HuH-7.5 (cell line): ENCODE results near the gene ROBO2.

Source experiments
- DNase-seq: peaks from one replicate; pipeline ENCODE4 v3.0.0; 2011; ENCODE audit warnings: low spot score

The ROBO2 gene

DNA sequence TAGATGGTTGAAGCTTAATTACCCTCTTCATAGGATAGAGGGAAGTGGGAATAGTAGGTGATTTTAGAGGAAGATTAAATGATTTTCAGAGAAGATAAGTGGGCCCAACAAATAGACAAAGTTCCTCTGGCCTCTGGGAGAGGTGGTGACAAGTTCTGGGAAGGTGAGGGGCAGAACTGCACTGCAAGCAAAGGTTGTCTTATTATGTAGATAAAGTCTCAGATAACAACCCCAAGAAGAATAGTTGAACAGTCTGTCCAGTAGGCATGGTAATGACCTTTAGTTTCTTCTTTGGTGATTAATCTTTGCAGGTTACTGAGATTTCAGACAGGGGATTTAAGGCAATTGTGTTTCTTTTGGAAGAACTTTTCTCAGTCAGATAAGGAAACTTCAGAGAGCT is 439.1 kb downstream of the ROBO2 start:
- no peak for DNase-seq

DNA sequence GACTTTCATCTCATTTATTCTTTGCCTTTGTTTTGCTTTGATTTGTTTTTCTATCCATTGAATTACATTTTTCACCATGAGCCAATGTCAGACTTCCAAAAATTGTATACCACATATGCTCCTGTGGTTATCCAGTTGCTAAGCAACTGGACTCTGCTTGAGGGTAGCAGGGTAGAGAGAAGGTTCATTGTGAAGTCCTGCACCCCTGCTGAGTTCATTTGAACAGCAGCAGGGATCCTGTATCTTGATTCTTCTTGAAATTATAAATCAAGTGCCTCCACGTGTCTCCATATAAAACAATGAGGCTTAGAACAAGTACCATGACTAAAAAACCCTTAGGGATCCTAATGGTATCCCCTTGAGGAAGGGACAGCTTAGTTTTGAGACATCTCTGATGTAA is 449.3 kb downstream of the ROBO2 start:
- DNase-seq = no peak

GRCh38 chr3:77491961-77492360 is 452.1 kb downstream of the ROBO2 start:
- DNase-seq = no peak

DNA sequence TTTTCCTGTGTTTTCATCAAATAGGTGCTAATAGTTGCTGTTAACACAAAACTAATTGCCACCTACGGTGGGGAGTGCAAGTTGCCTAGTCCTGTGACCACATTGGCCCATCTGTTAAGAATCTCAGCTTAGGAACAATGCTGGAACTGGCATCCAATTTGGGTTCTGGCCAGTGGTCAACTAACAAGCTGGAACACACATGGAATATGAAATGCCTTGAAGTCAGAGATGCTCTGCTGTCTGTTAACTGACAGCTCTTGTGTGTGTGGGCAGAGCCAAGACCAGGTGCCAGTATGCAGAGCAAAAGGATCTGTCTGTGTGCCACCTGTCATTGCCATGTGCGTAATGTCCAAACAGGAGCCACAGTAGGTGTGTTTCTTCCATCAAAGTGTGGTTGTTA is 460.8 kb downstream of the ROBO2 start:
- no peak for DNase-seq

DNA sequence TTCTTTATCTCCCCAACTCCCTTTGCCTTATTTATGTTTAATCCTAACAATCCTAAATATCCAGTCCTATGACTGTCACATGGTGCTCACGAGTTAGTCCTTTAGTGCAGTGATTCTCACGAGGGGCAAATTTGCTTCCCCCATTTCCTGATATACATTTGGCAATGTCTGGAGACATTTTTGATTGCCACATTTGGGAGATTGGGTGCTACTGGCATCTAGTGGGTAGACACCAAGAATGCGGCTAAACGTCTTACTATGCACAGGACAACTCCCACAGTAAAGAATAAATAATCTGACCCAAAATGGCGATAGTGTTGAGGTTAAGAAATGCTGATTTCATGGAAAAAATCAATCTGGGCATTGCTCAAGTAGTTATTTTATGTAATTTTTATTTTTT is 466.5 kb downstream of the ROBO2 start:
- no peak for DNase-seq

- DNase-seq = no peak
Measured at GRCh38 chr3:77513542-77513941, 473.6 kb downstream of the ROBO2 start.

GRCh38 chr3:77514766-77515165 is 474.9 kb downstream of the ROBO2 start:
- no peak for DNase-seq

GRCh38 chr3:77524463-77524862 is 484.6 kb downstream of the ROBO2 start:
- no peak for DNase-seq

DNA sequence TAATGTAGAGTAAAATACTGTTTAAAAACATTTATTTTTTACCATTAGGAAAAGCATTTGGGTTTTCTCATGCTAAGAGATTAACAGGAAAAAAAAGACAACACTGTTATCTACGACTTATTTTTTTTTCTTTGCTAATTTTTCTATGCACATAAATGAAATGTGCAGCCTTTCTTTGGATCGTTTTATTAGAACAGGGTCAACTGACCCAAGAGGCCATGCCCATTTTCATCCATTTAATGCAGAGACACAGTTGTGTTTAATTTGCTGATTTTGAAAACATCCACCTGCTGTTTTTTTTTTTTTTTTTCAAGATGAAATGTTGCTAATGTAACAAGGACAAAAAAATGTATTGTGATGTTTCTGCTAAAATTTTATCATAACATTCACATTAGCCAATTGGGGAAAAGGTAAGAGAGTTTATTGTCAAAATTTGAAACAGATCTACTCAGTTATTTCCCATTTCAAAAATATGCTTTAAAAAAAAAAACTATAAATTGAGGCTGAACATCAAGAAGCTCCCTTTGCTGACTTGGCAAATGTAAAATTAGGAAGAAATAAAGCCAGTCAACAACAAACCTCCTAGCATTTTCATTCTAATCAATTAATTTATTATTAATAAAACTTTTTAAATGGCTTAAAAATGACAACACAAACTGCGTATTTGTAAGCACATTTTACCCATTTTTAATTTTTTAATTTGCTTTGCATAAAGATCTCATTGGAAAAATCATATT is 485.2 kb downstream of the ROBO2 start:
- no peak for DNase-seq

DNA sequence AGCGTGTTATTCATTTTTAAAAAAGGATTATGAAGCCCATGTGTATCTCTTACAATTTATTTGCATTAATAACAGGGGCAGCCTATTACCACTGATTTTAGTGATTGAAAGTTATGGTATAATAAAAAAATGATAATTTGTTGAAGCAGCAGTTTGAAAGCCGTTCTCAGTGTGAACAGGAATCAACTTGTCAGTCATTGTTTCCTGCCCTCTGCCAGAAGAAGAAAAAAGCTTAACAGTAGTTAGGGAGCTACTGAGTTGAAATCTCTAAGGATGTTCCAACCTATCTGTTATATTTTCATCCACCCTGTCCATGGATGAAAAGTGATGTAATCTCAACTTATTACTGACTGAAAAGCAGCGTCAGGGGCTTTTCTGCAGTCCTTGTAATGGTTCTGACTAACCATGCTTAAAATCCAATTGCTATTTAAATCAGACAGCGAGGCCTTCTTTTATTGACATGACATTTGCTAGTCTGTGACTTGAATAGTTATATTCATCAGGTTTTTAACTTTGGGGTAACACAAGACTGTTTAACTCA is 486.7 kb downstream of the ROBO2 start:
- DNase-seq = no peak

- no peak for DNase-seq
Measured at GRCh38 chr3:77529522-77529921, 489.6 kb downstream of the ROBO2 start.

- DNase-seq = no peak
Measured at GRCh38 chr3:77530870-77531269, 491.0 kb downstream of the ROBO2 start.

DNA sequence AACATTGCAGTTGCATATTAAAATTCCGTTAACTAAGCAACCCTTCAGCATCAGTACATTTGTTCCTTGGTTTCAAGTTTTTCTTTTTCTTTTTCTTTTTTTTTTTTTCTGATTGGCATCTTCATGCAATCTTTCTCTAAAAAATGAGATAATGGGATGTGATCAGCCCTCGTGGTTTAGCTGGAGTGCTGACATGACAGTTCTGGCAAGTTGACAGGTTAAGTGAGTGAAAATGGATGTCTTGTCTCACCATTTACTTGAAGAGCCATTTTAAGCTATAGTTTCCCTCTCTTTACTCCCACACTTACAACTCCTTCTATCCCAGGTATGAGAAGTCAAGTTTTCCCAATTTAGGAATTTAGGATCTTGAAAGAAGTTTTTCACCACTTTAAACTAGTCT is 495.2 kb downstream of the ROBO2 start:
- no peak for DNase-seq

GRCh38 chr3:77536038-77536775 is 496.3 kb downstream of the ROBO2 start:
- DNase-seq = no peak

- no peak for DNase-seq
Measured at GRCh38 chr3:77539014-77539413, 499.1 kb downstream of the ROBO2 start.

GRCh38 chr3:77539677-77540076 is 499.8 kb downstream of the ROBO2 start:
- no peak for DNase-seq

DNA sequence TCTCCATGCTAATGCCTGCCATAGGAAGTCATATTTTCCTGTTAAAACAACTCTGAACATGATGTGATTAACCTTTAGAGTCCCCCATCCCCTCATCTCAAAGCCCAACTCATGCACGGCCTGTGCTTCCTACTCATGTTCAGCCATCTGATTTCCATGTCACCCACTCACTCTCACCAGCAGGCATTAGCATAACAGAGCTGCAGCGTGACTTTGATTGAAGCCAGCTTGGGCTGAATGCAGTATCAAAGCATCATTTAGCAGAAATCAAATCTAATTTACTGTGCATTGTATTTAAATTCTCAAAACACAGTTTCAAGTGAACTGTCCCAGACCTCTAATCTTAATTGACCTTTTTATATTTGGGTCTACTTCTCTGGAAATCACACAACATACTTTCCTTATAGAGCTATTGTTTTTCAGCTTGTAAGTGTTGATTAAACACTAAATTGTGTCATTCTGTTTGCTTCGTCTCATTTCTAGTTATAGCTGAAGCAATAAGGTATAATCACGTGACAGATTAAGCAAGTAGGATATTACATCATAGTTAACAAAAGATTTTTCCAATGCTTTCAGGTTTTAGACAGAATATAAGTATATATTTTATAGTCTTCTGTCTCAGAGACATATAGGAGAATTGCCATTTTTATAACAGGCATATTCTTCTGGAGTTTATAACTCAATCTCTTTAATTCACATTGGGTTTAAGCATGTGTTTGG is 501.5 kb downstream of the ROBO2 start:
- no peak for DNase-seq

DNA sequence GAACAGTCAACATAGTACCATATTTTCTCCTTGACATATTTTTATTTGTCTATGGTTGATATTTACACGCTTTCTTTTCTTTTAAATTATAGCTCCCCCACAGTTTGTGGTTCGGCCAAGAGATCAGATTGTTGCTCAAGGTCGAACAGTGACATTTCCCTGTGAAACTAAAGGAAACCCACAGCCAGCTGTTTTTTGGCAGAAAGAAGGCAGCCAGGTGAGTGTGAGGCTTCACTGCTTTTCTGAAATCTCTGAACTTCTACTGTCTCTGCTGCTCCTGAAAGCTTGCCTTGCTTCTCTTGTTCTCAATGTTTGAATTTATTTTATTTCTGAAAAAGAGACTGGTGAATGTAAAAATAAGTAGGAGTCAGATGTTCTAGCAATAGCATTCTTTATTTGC is 506.3 kb downstream of the ROBO2 start:
- DNase-seq = no peak

GRCh38 chr3:77549034-77549433 is 509.1 kb downstream of the ROBO2 start:
- no peak for DNase-seq

DNA sequence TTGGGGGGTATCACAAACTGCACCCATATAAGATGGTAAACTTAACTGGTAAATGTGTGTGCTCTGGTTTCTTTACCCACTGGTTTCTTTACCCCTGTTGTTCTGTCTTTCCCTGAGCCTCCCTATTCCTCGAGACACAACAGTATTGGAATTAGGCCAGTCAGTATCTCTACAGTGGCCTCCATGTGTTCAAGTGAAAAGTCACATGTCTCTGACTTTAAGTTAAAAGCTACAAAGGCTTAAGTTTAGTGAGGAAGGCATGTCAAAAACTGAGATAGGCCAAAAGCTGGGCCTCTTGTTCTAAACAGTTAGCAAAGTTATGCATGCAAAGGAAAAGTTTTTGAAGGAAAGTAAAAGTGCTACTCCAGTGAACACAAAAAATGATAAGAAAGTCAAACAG is 513.3 kb downstream of the ROBO2 start:
- DNase-seq = no peak

DNA sequence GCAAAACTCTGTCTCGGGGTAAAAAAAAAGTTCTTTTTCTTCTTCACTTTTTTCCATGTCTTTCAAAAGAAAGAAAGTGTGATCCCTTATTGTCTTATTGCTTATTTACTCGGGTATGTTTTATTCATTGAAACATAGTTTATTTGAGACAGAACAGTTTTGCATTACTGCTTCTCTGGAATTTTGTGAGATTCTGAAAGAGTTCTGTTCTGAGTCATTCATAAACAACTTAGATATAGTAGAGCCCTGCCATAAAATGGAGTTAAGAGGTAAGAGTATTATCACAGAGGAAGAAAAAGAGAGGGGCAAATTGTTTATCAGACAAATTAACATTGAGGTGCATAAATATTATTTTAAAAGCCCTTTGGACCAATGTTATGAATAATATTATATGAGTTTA is 522.2 kb downstream of the ROBO2 start:
- DNase-seq = no peak

GRCh38 chr3:77563012-77563411 is 523.1 kb downstream of the ROBO2 start:
- DNase-seq = no peak

DNA sequence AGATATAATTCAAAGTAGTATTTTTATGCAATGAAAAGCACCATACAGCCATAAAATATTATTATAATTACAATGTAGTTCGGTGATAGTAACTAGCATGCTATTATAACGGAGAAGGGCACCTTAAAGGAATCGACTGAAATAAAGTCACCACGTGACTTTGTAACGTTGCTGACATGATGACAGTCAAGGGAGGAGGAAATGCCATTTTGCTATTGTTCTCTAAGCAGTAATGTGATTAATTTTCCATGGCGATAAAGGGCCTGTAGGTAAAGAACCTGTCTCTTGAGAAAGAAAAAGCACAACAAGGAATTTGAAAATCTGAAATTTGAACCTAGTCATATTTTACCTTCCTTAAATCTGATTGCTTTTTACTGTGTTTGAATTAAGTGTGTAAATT is 526.2 kb downstream of the ROBO2 start:
- DNase-seq = no peak
